HG02840 (cell line): ENCODE data around the gene TRAF3IP1.
"Not testable (repeated sequence)": the region's sequence is repeated elsewhere in the genome, so short reads cannot be mapped to it uniquely, and the experiment has no call there.

ENCODE experiments used
- ATAC-seq: cut with Tn5 transposase; IDR thresholded peaks from one replicate; pipeline ENCODE4 v1.9.1; 2021; ENCODE audit warnings: mild to moderate bottlenecking, moderate library complexity, moderate number of reproducible peaks; ENCODE audit not compliant: unreplicated experiment, low FRiP score

TRAF3IP1 gene

DNA sequence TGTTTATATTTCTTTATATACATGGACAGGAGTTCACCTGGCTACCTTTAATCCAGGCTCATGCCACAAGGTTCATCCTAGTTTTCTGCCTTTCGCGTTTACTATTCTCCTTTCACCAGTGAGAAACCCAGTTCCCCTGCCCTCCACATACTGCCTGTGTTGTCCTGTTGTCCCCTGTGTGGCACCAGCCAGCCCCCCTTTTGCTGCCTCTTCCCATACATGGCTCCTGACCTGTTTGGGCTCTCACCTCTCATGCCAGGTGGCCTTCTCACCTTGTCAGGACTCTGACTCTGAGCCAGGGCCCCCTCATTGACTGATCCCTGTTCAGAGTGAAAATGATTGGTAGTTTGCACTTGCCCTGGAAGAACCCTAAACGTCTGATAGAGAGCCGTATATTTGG lies 120.0 kb downstream of the TRAF3IP1 start:
- ATAC-seq: no peak

DNA sequence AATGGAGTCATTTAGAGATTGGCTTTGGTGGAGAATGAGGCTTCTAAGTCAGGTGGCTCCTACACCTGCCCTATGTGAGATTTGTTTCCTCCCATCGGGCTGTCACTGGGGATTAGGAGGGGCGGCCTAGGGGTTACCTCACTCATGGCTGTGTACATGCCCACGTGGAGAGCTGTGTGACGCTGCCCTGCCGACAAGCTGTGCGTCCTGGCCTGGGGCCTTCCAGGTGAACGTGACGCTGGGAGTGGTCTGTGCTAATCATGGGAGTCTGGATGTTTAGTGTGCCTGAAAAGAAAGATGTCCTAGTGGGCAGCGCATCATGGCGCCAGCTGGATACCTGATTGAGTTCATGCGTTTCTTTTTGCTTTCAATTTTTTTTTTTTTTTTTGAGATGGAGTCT lies 120.4 kb downstream of the TRAF3IP1 start:
- no peak for ATAC-seq

GRCh38 chr2:238441262-238442114 lies 121.2 kb downstream of the TRAF3IP1 start:
- no peak for ATAC-seq

DNA sequence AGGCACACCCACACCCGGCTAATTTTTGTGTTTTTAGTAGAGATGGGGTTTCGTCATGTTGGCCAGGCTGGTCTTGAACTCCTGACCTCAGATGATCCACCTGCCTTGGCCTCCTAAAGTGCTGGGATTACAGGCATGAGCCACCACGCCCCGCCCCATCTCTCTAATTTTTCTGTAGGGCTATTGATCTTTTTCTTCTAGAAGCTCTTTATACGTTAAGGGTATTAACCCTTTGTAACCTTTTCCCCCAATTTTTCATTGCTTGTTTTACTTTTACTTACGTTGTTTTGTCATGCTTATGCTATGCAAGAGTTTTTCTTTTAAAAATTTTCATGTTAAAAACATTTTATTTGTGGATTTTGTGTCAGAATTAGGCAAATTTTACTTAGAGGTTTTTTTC lies 121.9 kb downstream of the TRAF3IP1 start:
- not testable (repeated sequence) for ATAC-seq

DNA sequence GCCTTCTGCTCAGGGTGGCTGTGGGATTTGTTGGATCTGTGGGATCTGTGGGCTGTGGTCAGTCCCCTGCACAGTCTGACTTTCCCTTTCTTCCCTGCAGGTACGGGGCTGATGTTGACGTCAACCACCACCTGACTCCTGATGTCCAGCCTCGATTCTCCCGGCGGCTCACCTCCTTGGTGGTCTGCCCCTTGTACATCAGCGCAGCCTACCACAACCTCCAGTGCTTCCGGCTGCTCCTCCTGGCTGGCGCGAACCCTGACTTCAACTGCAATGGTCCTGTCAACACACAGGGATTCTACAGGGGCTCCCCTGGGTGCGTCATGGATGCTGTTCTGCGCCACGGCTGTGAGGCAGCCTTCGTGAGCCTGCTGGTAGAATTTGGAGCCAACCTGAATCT lies 123.9 kb downstream of the TRAF3IP1 start:
- no peak for ATAC-seq

- no peak for ATAC-seq
Measured at GRCh38 chr2:238445409-238446190, 125.3 kb downstream of the TRAF3IP1 start.

DNA sequence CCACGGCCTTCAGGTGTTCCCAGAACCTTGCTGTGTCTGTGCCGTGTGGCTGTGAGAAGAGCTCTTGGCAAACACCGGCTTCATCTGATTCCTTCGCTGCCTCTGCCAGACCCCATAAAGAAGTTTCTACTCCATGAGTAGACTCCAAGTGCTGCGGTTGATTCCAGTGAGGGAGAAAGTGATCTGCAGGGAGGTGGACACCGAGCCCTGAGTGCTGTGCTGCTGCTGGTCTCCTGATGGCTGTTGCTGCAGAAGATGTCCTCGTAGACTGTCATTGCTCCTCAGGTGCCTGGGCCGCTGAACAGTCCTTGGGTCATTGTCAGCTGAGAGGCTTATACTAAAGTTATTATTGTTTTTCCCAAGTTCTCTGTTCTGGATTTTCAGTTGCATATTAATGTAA lies 126.1 kb downstream of the TRAF3IP1 start:
- ATAC-seq: no peak

DNA sequence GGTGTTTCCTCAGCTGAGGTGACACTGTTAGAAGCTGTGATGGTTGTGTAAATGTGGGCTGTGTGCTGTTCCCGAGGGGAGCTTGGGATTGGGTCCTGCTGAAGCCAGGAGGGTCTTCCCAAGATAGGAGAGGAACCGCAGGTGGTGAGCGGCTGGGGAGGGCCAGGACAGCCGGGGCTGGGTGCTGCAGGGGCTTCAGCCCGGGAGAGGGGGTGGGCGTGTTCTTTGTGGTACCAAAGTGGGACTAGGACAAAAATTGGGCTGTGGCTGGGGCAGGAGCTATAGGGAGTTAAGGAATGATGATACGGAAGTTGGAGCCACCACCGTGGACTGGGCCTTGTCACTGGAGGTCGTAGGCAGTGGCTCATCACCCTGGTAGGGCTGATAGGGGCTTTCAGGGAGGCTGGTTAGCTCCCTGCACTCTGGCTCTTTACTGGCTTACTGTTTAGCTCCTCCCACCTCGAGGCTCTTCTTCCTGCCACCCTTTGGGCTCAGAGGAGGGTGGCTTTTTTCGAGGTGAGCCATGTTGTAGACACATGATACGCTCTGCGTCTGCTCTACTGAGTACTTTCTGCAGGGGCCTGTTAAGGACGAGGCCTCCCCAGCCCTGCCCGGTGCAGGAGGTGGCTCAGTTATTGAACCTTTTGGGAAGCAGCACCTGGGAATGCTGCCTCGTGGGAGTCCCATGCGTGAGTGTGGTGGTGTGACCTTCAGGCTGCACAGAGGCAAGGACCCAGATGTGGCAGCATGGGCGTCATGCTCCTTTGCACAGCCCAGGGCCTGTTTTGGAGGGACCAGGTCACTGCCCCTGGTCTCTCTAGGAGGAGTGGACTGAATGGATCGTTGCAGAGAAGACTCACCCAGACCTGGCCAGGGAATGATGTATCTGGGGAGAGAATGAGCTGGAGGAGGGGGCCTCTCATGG lies 128.0 kb downstream of the TRAF3IP1 start:
- ATAC-seq: no peak

GRCh38 chr2:238449241-238449640 lies 128.9 kb downstream of the TRAF3IP1 start:
- no peak for ATAC-seq

DNA sequence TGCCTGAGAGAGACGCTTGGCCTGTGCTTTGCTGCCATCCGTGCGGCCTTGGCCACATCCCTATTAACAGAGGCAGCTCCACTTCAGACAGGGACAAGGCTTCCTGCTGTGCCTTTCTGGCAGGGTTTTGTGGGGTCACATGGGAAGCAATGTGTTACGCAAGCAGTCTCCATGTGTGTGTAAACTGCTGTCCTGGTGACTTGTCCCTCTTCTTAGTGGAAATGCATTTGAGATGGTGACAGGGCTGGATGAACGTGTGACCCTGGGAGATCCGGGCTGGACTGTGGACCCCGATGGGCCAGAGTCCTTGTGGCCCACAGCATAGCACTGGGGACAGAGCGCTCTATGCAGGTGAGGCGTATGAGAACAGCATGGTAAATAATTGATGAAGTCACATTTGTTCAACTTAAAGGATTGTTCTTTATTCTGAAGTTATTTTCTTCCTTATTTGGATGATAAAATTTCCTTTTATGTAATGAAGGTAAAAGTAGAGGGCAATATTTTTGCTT lies 129.6 kb downstream of the TRAF3IP1 start:
- ATAC-seq: no peak

- no peak for ATAC-seq
Measured at GRCh38 chr2:238450440-238450861, 130.1 kb downstream of the TRAF3IP1 start.
